PFSK-1 (cell line): ENCODE measurements around the gene WDR7.

Experiments
- FOXP2 ChIP-seq: optimal IDR thresholded peaks from 2 replicates; pipeline ENCODE3; 2011; ENCODE audit warnings: borderline replicate concordance, control low read depth, inconsistent platforms; ENCODE audit not compliant: insufficient read depth; ENCODE audit errors: extremely low read length, extremely low read depth
- POLR2AphosphoS5 ChIP-seq: IDR thresholded peaks from 2 replicates; pipeline ENCODE4 v1.6.1; 2012; ENCODE audit warnings: low read depth, mild to moderate bottlenecking, control low read depth, low read length, moderate library complexity
- SIN3A ChIP-seq: IDR thresholded peaks from 2 replicates; pipeline ENCODE4 v1.6.1; 2012; ENCODE audit warnings: mild to moderate bottlenecking, low read length, moderate library complexity, borderline replicate concordance; ENCODE audit not compliant: insufficient read depth
- TAF1 ChIP-seq: IDR thresholded peaks from 2 replicates; pipeline ENCODE4 v1.6.1; 2012; ENCODE audit warnings: low read length, control low read depth, borderline replicate concordance; ENCODE audit not compliant: insufficient read depth
- TF ChIP-seq, protein P1 (sequence below), 2 experiments: IDR thresholded peaks; 2 replicates each; pipeline versions ENCODE4 v1.6.1 to v1.8.0; 2011 to 2012; ENCODE audit warnings: low read depth in 2 of 2, low read length in 2 of 2, control low read depth in 1 of 2, inconsistent platforms in 1 of 2, mild to moderate bottlenecking in 1 of 2, moderate library complexity in 1 of 2; ENCODE audit not compliant: insufficient read depth in 1 of 2

WDR7 gene

DNA sequence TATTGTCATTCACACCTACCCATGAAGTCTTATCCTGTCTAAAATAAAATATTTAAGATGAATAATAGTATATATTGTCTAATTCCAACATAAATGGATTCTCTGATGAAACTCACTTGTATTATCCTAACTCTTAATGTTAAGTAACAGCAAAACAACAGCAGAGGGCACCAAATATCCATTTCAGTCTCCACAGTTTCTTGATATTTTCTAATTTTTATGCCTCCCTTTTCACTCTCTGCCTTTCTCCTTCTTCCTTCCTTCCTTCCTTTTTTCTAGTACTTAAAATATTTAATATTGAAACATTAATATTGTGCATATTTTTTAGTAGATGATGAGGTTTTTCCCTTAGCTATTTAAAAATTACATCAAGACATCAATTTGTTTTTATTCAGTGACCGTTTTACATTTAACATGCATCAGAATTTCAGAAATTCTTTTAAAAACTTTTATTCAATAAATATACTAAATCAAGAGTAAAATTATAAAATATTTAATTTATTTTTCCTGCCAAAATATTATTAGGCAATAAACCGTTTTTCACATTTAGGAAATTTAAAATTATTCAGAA, 97.6 kb downstream of the WDR7 start:
- TF ChIP-seq FOXP2 (no peak), POLR2AphosphoS5 (no peak), SIN3A (no peak), TAF1 (no peak)
- TF ChIP-seq, protein P1, sequence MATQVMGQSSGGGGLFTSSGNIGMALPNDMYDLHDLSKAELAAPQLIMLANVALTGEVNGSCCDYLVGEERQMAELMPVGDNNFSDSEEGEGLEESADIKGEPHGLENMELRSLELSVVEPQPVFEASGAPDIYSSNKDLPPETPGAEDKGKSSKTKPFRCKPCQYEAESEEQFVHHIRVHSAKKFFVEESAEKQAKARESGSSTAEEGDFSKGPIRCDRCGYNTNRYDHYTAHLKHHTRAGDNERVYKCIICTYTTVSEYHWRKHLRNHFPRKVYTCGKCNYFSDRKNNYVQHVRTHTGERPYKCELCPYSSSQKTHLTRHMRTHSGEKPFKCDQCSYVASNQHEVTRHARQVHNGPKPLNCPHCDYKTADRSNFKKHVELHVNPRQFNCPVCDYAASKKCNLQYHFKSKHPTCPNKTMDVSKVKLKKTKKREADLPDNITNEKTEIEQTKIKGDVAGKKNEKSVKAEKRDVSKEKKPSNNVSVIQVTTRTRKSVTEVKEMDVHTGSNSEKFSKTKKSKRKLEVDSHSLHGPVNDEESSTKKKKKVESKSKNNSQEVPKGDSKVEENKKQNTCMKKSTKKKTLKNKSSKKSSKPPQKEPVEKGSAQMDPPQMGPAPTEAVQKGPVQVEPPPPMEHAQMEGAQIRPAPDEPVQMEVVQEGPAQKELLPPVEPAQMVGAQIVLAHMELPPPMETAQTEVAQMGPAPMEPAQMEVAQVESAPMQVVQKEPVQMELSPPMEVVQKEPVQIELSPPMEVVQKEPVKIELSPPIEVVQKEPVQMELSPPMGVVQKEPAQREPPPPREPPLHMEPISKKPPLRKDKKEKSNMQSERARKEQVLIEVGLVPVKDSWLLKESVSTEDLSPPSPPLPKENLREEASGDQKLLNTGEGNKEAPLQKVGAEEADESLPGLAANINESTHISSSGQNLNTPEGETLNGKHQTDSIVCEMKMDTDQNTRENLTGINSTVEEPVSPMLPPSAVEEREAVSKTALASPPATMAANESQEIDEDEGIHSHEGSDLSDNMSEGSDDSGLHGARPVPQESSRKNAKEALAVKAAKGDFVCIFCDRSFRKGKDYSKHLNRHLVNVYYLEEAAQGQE (IDR thresholded peaks at IDR 0.05; ENCODE audit: insufficient read depth in 1 of 2, low read depth in 2 of 2, low read length in 2 of 2) = no peak

DNA sequence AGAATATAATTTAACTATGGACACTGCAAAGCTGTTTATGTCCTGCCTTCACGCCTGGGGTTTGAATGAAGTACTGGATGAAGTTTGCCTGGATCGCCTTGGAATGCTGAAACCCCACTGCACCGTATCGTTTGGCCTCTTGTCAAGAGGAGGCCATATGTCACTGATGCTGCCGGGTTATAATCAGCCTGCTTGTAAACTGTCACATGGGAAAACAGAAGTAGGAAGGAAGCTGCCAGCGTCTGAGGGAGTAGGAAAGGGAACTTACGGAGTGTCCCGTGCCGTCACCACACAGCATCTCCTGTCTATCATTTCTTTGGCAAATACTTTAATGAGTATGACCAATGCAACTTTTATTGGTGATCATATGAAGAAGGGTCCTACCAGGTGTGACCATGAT, 105.8 kb downstream of the WDR7 start:
- no peak for TF ChIP-seq SIN3A
- TF ChIP-seq, protein P1 (IDR thresholded peaks at IDR 0.05; ENCODE audit: insufficient read depth in 1 of 2, low read depth in 2 of 2, low read length in 2 of 2) = no peak
- no peak for TF ChIP-seq TAF1
- no peak for TF ChIP-seq POLR2AphosphoS5
- no peak for TF ChIP-seq FOXP2

DNA sequence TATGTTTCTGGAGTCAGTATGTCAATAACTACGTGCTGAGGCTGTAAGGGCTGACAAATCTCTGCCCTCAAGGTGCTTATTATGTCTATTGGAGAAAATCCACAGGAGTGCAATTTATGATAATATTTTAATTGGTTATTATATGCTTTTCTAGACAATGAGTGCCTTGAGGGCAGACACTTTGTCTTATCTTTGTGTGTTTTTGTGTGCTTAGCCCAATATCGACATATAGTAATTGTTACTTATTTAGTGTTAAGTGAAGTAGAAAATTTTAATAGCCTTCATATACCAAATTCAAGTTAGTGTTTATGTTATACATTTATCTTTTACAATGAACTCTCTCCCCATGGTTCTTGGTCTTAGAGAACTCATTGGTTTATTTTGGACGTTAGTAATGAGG, 118.9 kb downstream of the WDR7 start:
- no peak for TF ChIP-seq SIN3A
- no peak for TF ChIP-seq FOXP2
- no peak for TF ChIP-seq TAF1
- TF ChIP-seq POLR2AphosphoS5 = no peak
- TF ChIP-seq, protein P1 (IDR thresholded peaks at IDR 0.05; ENCODE audit: insufficient read depth in 1 of 2, low read depth in 2 of 2, low read length in 2 of 2) = no peak

DNA sequence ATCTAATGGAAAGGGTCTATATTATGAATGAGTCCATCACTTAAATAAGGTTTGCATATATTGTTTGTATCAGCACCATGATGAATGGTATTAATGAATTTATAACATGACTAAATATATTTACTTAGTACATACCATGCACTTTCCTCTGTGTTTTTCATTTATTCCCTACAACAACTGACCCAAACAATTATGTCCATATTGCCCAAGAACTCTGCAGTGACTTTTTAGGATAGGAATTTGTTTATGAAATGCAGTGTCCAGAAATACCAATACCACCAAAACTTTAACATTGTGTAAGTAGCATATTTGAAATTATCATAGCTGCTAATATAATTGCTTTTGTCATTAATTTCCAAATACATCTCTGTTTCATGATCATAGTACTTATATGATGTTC, 119.7 kb downstream of the WDR7 start:
- TF ChIP-seq TAF1 (no peak), POLR2AphosphoS5 (no peak), SIN3A (no peak)

DNA sequence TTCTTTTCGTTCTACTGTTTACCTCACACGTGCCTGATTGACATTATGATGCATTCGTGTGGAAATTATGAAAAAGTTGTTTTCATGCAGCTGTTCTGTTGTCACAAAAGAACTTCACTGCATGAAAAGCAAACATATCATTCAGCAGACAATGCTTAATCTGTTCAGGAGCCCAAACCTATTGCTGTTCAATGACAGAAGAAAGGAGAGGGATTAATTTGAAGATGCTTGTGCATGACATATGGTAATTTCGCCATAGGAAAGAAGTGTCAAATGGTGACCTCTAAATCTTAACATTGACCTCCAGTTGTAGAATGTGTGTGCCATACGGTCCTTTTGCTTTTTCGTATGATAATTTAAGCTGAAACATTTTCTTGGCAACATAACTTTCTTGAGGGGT, 124.5 kb downstream of the WDR7 start:
- no peak for TF ChIP-seq TAF1
- TF ChIP-seq FOXP2 = no peak
- TF ChIP-seq, protein P1 (IDR thresholded peaks at IDR 0.05; ENCODE audit: insufficient read depth in 1 of 2, low read depth in 2 of 2, low read length in 2 of 2) = no peak
- TF ChIP-seq SIN3A = no peak
